ENCODE results near the gene MAST4.

The MAST4 gene

DNA sequence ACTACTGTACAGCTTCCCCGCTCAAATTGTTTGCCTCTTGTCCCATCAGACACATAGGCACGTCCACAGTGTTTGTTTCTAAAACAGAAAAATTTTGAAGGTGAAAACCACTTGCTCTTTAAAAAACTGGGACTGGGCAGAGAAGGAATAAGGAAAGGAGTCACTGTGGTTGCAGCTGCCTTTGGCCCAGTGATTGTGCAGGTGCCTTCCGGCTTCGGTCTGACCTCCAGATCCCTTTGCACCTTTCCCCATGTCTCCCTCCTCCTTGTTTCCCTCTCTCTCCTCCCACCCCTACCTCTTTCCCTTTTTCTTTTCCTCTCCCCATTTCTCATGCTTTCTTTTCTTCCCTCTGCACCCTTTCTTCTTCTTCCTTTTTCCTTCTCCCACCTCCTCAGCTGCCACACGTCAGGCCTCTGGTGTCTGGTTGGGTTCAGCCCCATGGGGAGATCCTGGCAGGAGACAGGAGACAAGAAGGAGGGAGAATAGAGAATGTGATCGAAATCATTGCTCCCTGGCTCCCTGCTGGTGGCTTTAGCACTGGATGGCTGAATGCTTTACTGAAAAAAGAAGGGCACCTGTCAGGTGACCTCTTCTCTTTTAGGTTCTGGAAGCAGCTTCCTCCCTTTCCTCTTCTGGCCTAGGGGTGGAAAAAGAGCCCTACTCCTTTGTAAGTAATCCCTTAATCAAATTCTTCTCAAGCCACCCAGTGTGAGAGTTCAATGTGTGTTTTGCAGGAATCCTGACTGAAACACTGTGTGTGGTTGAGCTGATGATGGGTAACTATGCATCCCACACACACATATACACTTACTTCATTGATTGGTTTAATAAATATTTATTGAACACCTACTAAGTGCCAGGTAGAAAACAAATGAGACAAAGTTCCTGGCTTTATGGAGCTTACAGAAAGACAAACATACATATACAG, 267.3 kb downstream of the MAST4 start:
- H3K9me3 ChIP-seq (replicated peaks in 1 of 11), result no peaks in the 10 kb centered on the region
- H3K4me3 ChIP-seq, result no peak overlapping the region
- no peaks in the 10 kb centered on the region for H3K36me3 ChIP-seq
- H3K4me2 ChIP-seq, result no peak overlapping the region
- no peak overlapping the region for H3K27ac ChIP-seq
- no peaks in the 10 kb centered on the region for H4K20me1 ChIP-seq
- H3K4me1 ChIP-seq, result peaks cover 0 to 7% (median 0%) of the 10 kb centered on the region in 10 experiments; a peak in 4 of 20 replicates
- TF ChIP-seq Cebpa-rat (IDR thresholded peaks at IDR 0.05), result no peak
- H3K9ac ChIP-seq, result no peak overlapping the region
- no peaks in the 10 kb centered on the region for H3K27me3 ChIP-seq

- no peak for TF ChIP-seq Cebpa-rat (IDR thresholded peaks at IDR 0.05)
- H3K27ac ChIP-seq, result no peak overlapping the region
- H3K9ac ChIP-seq, result no peak overlapping the region
- no peaks in the 10 kb centered on the region for H3K27me3 ChIP-seq
- no peaks in the 10 kb centered on the region for H3K9me3 ChIP-seq (replicated peaks in 1 of 11)
- H3K4me2 ChIP-seq, result no peak overlapping the region
- no peaks in the 10 kb centered on the region for H4K20me1 ChIP-seq
- no peak overlapping the region for H3K4me3 ChIP-seq
- H3K4me1 ChIP-seq, result peaks cover 0 to 7% (median 0%) of the 10 kb centered on the region in 10 experiments; a peak in 4 of 20 replicates
- no peaks in the 10 kb centered on the region for H3K36me3 ChIP-seq
These were observed 268.2 kb downstream of the MAST4 start for GRCh38 chr5:66864240-66864884.

DNA sequence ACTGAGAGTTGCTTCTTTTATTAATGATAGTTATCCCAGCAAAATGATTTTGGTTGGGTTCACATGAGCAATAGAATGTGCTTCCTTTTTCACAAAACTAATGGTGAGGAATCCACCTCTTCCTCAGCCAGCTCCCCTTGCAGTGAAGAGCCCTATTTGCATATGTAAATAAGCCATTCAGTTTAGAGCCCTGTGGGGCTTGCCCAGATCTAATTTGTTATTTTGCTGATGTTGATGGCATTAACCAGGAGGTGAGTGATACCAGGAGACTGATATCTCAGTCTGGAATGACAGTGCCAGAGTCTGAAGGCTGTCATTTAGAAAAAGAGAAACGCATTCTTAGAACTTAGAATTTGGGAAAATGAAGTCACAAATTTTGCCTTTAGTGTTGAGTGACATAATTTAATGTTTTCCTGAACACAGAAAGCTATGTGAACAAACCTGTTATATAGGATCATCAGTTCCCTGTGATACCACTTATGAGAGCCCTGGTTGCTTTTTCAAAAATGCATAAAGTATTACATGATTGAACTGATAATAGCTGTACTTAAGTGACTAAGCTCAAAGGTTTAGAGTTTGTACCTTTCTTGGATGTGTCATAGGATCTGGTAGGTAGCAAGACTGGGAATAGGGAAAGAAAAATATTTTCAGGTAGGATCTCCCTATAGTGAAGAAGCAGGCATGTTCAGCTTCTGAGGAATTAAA, 271.6 kb downstream of the MAST4 start:
- no peak overlapping the region for H3K27ac ChIP-seq
- no peaks in the 10 kb centered on the region for H3K4me1 ChIP-seq
- no peak overlapping the region for H3K4me3 ChIP-seq
- no peak overlapping the region for H3K4me2 ChIP-seq
- H3K27me3 ChIP-seq, result peaks cover 0 to 9% (median 0%) of the 10 kb centered on the region in 11 experiments; a peak in 1 of 22 replicates
- no peaks in the 10 kb centered on the region for H3K36me3 ChIP-seq
- H3K9me3 ChIP-seq (replicated peaks in 1 of 11), result no peaks in the 10 kb centered on the region
- H4K20me1 ChIP-seq, result no peaks in the 10 kb centered on the region
- TF ChIP-seq Cebpa-rat (IDR thresholded peaks at IDR 0.05), result no peak
- H3K9ac ChIP-seq, result no peak overlapping the region

- Histone ChIP-seq H3K9ac (no peak overlapping the region), H3K4me2 (no peak overlapping the region), H3K9me3 (replicated peaks in 1 of 11) (no peaks in the 10 kb centered on the region), H3K27me3 (peaks cover 0 to 25% (median 0%) of the 10 kb centered on the region in 11 experiments; a peak in 4 of 22 replicates), H3K4me3 (no peak overlapping the region), H3K4me1 (no peaks in the 10 kb centered on the region), H4K20me1 (no peaks in the 10 kb centered on the region), H3K36me3 (no peaks in the 10 kb centered on the region), H3K27ac (no peak overlapping the region)
- TF ChIP-seq Cebpa-rat (IDR thresholded peaks at IDR 0.05), result no peak
These were observed 273.2 kb downstream of the MAST4 start for GRCh38 chr5:66869347-66869746.

GRCh38 chr5:66870708-66871107, 274.5 kb downstream of the MAST4 start:
- Histone ChIP-seq H3K4me1 (peaks cover 0 to 12% (median under 1%) of the 10 kb centered on the region in 10 experiments; a peak in 5 of 20 replicates), H3K4me3 (no peak overlapping the region), H3K27me3 (peaks cover 0 to 32% (median 0%) of the 10 kb centered on the region in 11 experiments; a peak in 4 of 22 replicates), H3K4me2 (no peak overlapping the region), H3K36me3 (no peaks in the 10 kb centered on the region), H3K27ac (no peak overlapping the region), H4K20me1 (no peaks in the 10 kb centered on the region), H3K9ac (no peak overlapping the region), H3K9me3 (replicated peaks in 1 of 11) (no peaks in the 10 kb centered on the region)
- TF ChIP-seq Cebpa-rat (IDR thresholded peaks at IDR 0.05), result no peak

DNA sequence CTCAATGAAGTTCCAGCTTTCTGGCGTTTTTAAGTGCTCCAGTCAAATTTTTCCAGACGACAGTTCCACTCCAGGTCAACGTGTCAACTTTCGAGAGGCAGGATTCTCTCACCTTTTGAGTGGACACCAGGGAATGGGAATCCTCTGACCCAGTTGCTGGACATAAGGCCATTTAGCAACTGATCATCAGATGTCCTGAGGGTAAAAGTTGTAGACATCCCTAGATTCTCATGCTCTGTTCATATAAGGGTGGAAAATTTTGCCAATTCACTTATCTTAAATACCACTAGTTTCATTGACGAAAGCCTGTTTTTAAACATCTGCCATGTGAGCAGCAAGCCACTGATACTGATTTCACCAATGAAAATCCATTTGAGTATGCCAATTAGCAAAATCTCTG, 275.5 kb downstream of the MAST4 start:
- H3K4me3 ChIP-seq, result no peak overlapping the region
- no peaks in the 10 kb centered on the region for H3K36me3 ChIP-seq
- no peak overlapping the region for H3K4me2 ChIP-seq
- no peaks in the 10 kb centered on the region for H4K20me1 ChIP-seq
- no peak overlapping the region for H3K27ac ChIP-seq
- peaks cover 0 to 36% (median 0%) of the 10 kb centered on the region in 11 experiments; a peak in 4 of 22 replicates for H3K27me3 ChIP-seq
- H3K9ac ChIP-seq, result no peak overlapping the region
- H3K9me3 ChIP-seq (replicated peaks in 1 of 11), result no peaks in the 10 kb centered on the region
- H3K4me1 ChIP-seq, result peaks cover 0 to 14% (median 2%) of the 10 kb centered on the region in 10 experiments; a peak in 5 of 20 replicates
- TF ChIP-seq Cebpa-rat (IDR thresholded peaks at IDR 0.05), result no peak

DNA sequence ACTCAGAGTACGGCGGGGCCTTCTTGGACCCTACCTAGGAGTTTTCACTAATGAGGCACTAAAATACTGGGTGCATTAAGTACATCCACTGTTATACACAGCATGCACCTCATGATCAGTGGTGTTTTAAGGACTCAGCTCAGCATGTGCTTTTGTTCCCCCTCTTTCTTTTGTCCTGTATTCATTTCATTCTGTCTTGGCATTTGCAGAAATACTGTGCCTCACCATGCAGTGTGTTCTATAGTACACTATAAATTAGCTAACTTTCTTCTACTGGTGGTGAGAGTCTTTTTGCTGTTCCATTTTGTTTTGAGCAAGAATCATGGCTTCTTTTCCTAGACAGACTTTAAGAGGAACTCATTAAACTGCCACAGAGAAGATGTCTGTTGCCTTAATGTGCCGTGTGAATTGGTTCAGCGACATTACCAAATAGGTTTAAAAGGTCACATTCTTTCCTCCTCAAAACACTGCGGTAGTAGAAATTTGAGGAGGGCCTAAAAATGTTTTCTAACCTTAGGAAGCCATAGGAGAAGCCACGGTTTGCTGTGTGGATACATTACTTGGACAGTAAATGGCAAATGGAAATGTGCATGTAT, 276.6 kb downstream of the MAST4 start:
- no peaks in the 10 kb centered on the region for H3K9me3 ChIP-seq (replicated peaks in 1 of 11)
- no peaks in the 10 kb centered on the region for H4K20me1 ChIP-seq
- H3K4me3 ChIP-seq, result no peak overlapping the region
- H3K9ac ChIP-seq, result no peak overlapping the region
- peaks cover 0 to 14% (median 2%) of the 10 kb centered on the region in 10 experiments; a peak in 5 of 20 replicates for H3K4me1 ChIP-seq
- H3K27me3 ChIP-seq, result peaks cover 0 to 36% (median 0%) of the 10 kb centered on the region in 11 experiments; a peak in 4 of 22 replicates
- no peak overlapping the region for H3K4me2 ChIP-seq
- no peaks in the 10 kb centered on the region for H3K36me3 ChIP-seq
- no peak overlapping the region for H3K27ac ChIP-seq
- TF ChIP-seq Cebpa-rat (IDR thresholded peaks at IDR 0.05), result no peak

DNA sequence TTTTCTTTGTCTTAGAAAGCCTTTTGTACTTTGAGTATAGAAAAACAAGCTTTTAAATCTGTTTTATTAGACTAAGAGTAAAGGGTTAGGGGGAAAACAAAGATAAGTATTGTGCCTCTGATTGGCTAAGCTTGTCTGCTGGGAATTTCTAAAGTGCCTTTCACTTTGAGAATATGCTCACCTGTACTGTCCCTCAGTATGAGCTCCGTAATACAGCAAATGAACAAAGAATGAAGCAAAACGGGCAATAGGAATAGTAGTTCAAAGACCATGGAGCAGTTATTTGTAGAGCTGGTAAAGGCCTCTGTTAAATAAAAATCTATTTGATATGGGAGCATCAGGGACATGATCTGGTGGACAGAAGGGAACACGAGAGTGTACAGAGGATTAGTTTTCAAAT, 277.8 kb downstream of the MAST4 start:
- no peak overlapping the region for H3K27ac ChIP-seq
- no peak overlapping the region for H3K4me2 ChIP-seq
- no peak for TF ChIP-seq Cebpa-rat (IDR thresholded peaks at IDR 0.05)

More for the DNA sequence above, 277.8 kb downstream of the MAST4 start:
- Histone ChIP-seq H3K36me3 (no peaks in the 10 kb centered on the region), H3K9me3 (replicated peaks in 1 of 11) (no peaks in the 10 kb centered on the region), H3K9ac (no peak overlapping the region), H3K27me3 (peaks cover 0 to 36% (median 0%) of the 10 kb centered on the region in 11 experiments; a peak in 4 of 22 replicates), H3K4me1 (peaks cover 0 to 14% (median 2%) of the 10 kb centered on the region in 10 experiments; a peak in 5 of 20 replicates), H3K4me3 (no peak overlapping the region), H4K20me1 (no peaks in the 10 kb centered on the region)

All from BLaER1 treated with 17β-estradiol and CSF1 and Interleukin-3, amounts not matched to agents 10 nM and 100 nM (cell line).